ENCODE data around the gene MTUS2. TPM values are rescaled to one million over a fixed set of nuclear protein-coding genes. Genes with fewer than 3 reads are reported as not detected.

MTUS2 gene
- total RNA-seq, 4 donors from 2014 or later: 0.26 to 0.72 (median 0.38) TPM; not detected in 1

- no peaks in the 10 kb centered on the region for H3K4me1 ChIP-seq
- H3K27ac ChIP-seq: no peak overlapping the region
- H3K4me3 ChIP-seq: no peak overlapping the region
- peaks cover 3% of the 10 kb centered on the region for H3K27me3 ChIP-seq
- H3K36me3 ChIP-seq: no peaks in the 10 kb centered on the region
- 20% methylated on average over 2 of the region's 2 CpGs for WGBS
- DNase-seq (ENCODE audit: low spot score in 2 of 2): no peak
- TF ChIP-seq POLR2A (IDR thresholded peaks at IDR 0.05) (no peak), CTCF (IDR thresholded peaks at IDR 0.05) (no peak), EP300 (IDR thresholded peaks at IDR 0.05) (no peak), POLR2AphosphoS5 (IDR thresholded peaks at IDR 0.05) (no peak)
- H3K9me3 ChIP-seq: no peaks in the 10 kb centered on the region
Measured at GRCh38 chr13:29279356-29280254, 459.5 kb downstream of the MTUS2 start.

- Histone ChIP-seq H3K4me3 (no peak overlapping the region), H3K27ac (no peak overlapping the region), H3K9me3 (no peaks in the 10 kb centered on the region), H3K36me3 (no peaks in the 10 kb centered on the region), H3K27me3 (peaks cover 3% of the 10 kb centered on the region), H3K4me1 (no peaks in the 10 kb centered on the region)
- DNase-seq (ENCODE audit: low spot score in 2 of 2): no peak
- 85% methylated on average over 5 of the region's 5 CpGs for WGBS
- no peak for TF ChIP-seq CTCF (IDR thresholded peaks at IDR 0.05)
- TF ChIP-seq POLR2A (IDR thresholded peaks at IDR 0.05): no peak
- TF ChIP-seq EP300 (IDR thresholded peaks at IDR 0.05): no peak
- no peak for TF ChIP-seq POLR2AphosphoS5 (IDR thresholded peaks at IDR 0.05)
Measured at GRCh38 chr13:29281932-29282495, 461.9 kb downstream of the MTUS2 start.

GRCh38 chr13:29284726-29285125 is 464.6 kb downstream of the MTUS2 start:
- TF ChIP-seq EP300 (IDR thresholded peaks at IDR 0.05): no peak
- TF ChIP-seq POLR2A (IDR thresholded peaks at IDR 0.05): no peak
- no peak for TF ChIP-seq CTCF (IDR thresholded peaks at IDR 0.05)
- H3K4me3 ChIP-seq: no peak overlapping the region

GRCh38 chr13:29287237-29287636 is 467.1 kb downstream of the MTUS2 start:
- Histone ChIP-seq H3K4me3 (no peak overlapping the region), H3K9me3 (no peaks in the 10 kb centered on the region), H3K27me3 (peaks cover 3% of the 10 kb centered on the region), H3K36me3 (no peaks in the 10 kb centered on the region), H3K4me1 (no peaks in the 10 kb centered on the region), H3K27ac (no peak overlapping the region)
- no peak for TF ChIP-seq CTCF (IDR thresholded peaks at IDR 0.05)
- TF ChIP-seq EP300 (IDR thresholded peaks at IDR 0.05): no peak
- no peak for TF ChIP-seq POLR2AphosphoS5 (IDR thresholded peaks at IDR 0.05)
- no peak for TF ChIP-seq POLR2A (IDR thresholded peaks at IDR 0.05)
- no peak for DNase-seq (ENCODE audit: low spot score in 2 of 2)
- WGBS: 47% methylated on average over 5 of the region's 5 CpGs

More at GRCh38 chr13:29284726-29285125, 464.6 kb downstream of the MTUS2 start:
- no peak for DNase-seq (ENCODE audit: low spot score in 2 of 2)
- Histone ChIP-seq H3K36me3 (no peaks in the 10 kb centered on the region), H3K4me1 (no peaks in the 10 kb centered on the region), H3K27ac (no peak overlapping the region), H3K27me3 (peaks cover 3% of the 10 kb centered on the region), H3K9me3 (no peaks in the 10 kb centered on the region)

- no peaks in the 10 kb centered on the region for H3K27me3 ChIP-seq
- no peaks in the 10 kb centered on the region for H3K4me1 ChIP-seq
- H3K27ac ChIP-seq: no peak overlapping the region
- H3K36me3 ChIP-seq: no peaks in the 10 kb centered on the region
- H3K9me3 ChIP-seq: no peaks in the 10 kb centered on the region
- TF ChIP-seq EP300 (IDR thresholded peaks at IDR 0.05) (no peak), CTCF (IDR thresholded peaks at IDR 0.05) (no peak), POLR2A (IDR thresholded peaks at IDR 0.05) (no peak), POLR2AphosphoS5 (IDR thresholded peaks at IDR 0.05) (no peak)
- H3K4me3 ChIP-seq: no peak overlapping the region
- no peak for DNase-seq (ENCODE audit: low spot score in 2 of 2)
- WGBS: 69% methylated on average over 3 of the region's 3 CpGs
Measured at GRCh38 chr13:29292045-29292444, 471.9 kb downstream of the MTUS2 start.

Data from suprapubic skin (tissue), 4 donors.